OCI-LY1 (cell line): Measurements from ENCODE around the gene BLNK.

ENCODE experiments used
- CTCF ChIP-seq: fragments of 200-600 bp; sonication (generic), shearing (Covaris generic); IDR thresholded peaks from 2 replicates; pipeline ENCODE4 v1.5.1; 2017; ENCODE audit warnings: mild to moderate bottlenecking, antibody characterized with exemption, low read length, moderate library complexity, mixed read lengths
- EZH2 ChIP-seq: fragments of 200-600 bp; sonication (generic), shearing (Covaris generic); IDR thresholded peaks from 2 replicates; pipeline ENCODE4 v1.8.0; 2017; ENCODE audit warnings: borderline replicate concordance, mixed run types, mild to moderate bottlenecking, antibody characterized with exemption, low read length, moderate library complexity, mixed read lengths

GRCh38 chr10:96238646-96239623 lies 32.4 kb downstream of the BLNK start:
- TF ChIP-seq EZH2: no peak
- no peak for TF ChIP-seq CTCF
